GM21367 (cell line): ENCODE measurements around the gene ABI3BP.

Source experiments
- ATAC-seq: cut with Tn5 transposase; IDR thresholded peaks from one replicate; pipeline ENCODE4 v1.9.1; 2021; ENCODE audit not compliant: unreplicated experiment

ABI3BP gene

GRCh38 chr3:100740207-100740606 lies 253.0 kb downstream of the ABI3BP start:
- ATAC-seq = no peak

- no peak for ATAC-seq
Measured at GRCh38 chr3:100737334-100737733, 255.9 kb downstream of the ABI3BP start.

GRCh38 chr3:100732435-100732834 lies 260.8 kb downstream of the ABI3BP start:
- no peak for ATAC-seq

- no peak for ATAC-seq
Measured at GRCh38 chr3:100730524-100730923, 262.7 kb downstream of the ABI3BP start.

GRCh38 chr3:100726706-100727105 lies 266.5 kb downstream of the ABI3BP start:
- ATAC-seq = no peak

- no peak for ATAC-seq
Measured at GRCh38 chr3:100725935-100726513, 267.2 kb downstream of the ABI3BP start.

GRCh38 chr3:100720426-100720825 lies 272.8 kb downstream of the ABI3BP start:
- no peak for ATAC-seq

- ATAC-seq = no peak
Measured at GRCh38 chr3:100719136-100719535, 274.1 kb downstream of the ABI3BP start.

- no peak for ATAC-seq
Measured at GRCh38 chr3:100717637-100718487, 275.4 kb downstream of the ABI3BP start.

GRCh38 chr3:100717063-100717462 lies 276.2 kb downstream of the ABI3BP start:
- no peak for ATAC-seq

- ATAC-seq = no peak
Measured at GRCh38 chr3:100715176-100715575, 278.0 kb downstream of the ABI3BP start.

GRCh38 chr3:100710261-100710968 lies 282.8 kb downstream of the ABI3BP start:
- peak; percentile 29 for ATAC-seq

GRCh38 chr3:100709842-100710260 lies 283.4 kb downstream of the ABI3BP start:
- ATAC-seq = no peak

GRCh38 chr3:100708989-100709841 lies 284.0 kb downstream of the ABI3BP start, which contains the start of gene TFG:
TSS of gene TFG (plus strand) at chr3:100709494. CDS start at chr3:100713686, 4,192 bp downstream.
- peak; percentile 93 for ATAC-seq

GRCh38 chr3:100708644-100708988 lies 284.6 kb downstream of the ABI3BP start:
- no peak for ATAC-seq

- ATAC-seq = no peak
Measured at GRCh38 chr3:100706365-100706764, 286.9 kb downstream of the ABI3BP start.

- no peak for ATAC-seq
Measured at GRCh38 chr3:100703865-100704264, 289.4 kb downstream of the ABI3BP start.

GRCh38 chr3:100702980-100703345 lies 290.3 kb downstream of the ABI3BP start:
- no peak for ATAC-seq

- ATAC-seq = no peak
Measured at GRCh38 chr3:100702082-100702979, 290.9 kb downstream of the ABI3BP start.

GRCh38 chr3:100700708-100701107 lies 292.5 kb downstream of the ABI3BP start:
- ATAC-seq = no peak
